Common myeloid progenitor, CD34-positive (primary cell): ENCODE results near the gene C8A.

ENCODE experiments used
- CTCF ChIA-PET: fragments of 350-600 bp; sonication (Branson Sonifier 250); formaldehyde crosslinking; loops from one replicate; lab custom pipeline; 2021; ENCODE audit warnings: antibody characterized with exemption; lab: Charles Lee
- POLR2A ChIA-PET: fragments of 350-600 bp; sonication (Branson Sonifier 250); formaldehyde crosslinking; loops from one replicate; lab custom pipeline; 2021; ENCODE audit warnings: antibody characterized with exemption; lab: Charles Lee
- DNase-seq, 3 donors: peaks; one replicate each; pipeline versions ENCODE4 v3.0.0 to v3.0.0-alpha.2; 2013
- H3K27ac ChIP-seq, 2 experiments: 1 replicate in 1 of 2; 2 replicates in 1 of 2; pipeline ENCODE4 v1.7.0; 2013; ENCODE audit warnings: inconsistent platforms in 2 of 2, low read length in 2 of 2, mild to moderate bottlenecking in 2 of 2, low read depth in 1 of 2, moderate library complexity in 1 of 2; ENCODE audit not compliant: severe bottlenecking in 2 of 2, insufficient read depth in 1 of 2, poor library complexity in 1 of 2
- H3K27me3 ChIP-seq, 5 experiments: replicated peaks in 2 of 5; 1 replicate in 3 of 5; 2 replicates in 2 of 5; pipeline versions ENCODE4 v1.6.1 to v1.7.0; 2013; ENCODE audit warnings: low read length in 4 of 5, mild to moderate bottlenecking in 2 of 5, moderate library complexity in 2 of 5, inconsistent platforms in 1 of 5; ENCODE audit not compliant: insufficient read depth in 5 of 5, control insufficient read depth in 4 of 5
- H3K36me3 ChIP-seq, 4 experiments: 1 replicate in 2 of 4; 2 replicates in 2 of 4; pipeline versions ENCODE4 v1.6.1 to v1.7.0; 2013; ENCODE audit warnings: low read length in 3 of 4, control low read depth in 1 of 4, mild to moderate bottlenecking in 1 of 4; ENCODE audit not compliant: control insufficient read depth in 4 of 4, insufficient read depth in 4 of 4
- H3K4me1 ChIP-seq, 4 experiments: 1 replicate in 3 of 4; 2 replicates in 1 of 4; pipeline versions ENCODE4 v1.6.1 to v1.7.1; 2013; ENCODE audit warnings: low read length in 3 of 4, mild to moderate bottlenecking in 3 of 4, control low read depth in 1 of 4, inconsistent platforms in 1 of 4, moderate library complexity in 1 of 4; ENCODE audit not compliant: control insufficient read depth in 4 of 4, insufficient read depth in 4 of 4; ENCODE audit errors: control extremely low read depth in 1 of 4
- H3K4me3 ChIP-seq, 7 experiments: 1 replicate in 4 of 7; 2 replicates in 3 of 7; pipeline versions ENCODE4 v1.5.1 to v1.7.0; 2013; ENCODE audit warnings: mild to moderate bottlenecking in 7 of 7, low read length in 6 of 7, moderate library complexity in 6 of 7, inconsistent platforms in 2 of 7, low read depth in 2 of 7, control low read depth in 1 of 7; ENCODE audit not compliant: insufficient read depth in 4 of 7, control insufficient read depth in 1 of 7; ENCODE audit errors: extremely low read depth in 1 of 7
- H3K9me3 ChIP-seq, 5 experiments: 1 replicate in 4 of 5; 2 replicates in 1 of 5; pipeline versions ENCODE4 v1.6.1 to v1.7.1; 2013; ENCODE audit warnings: low read length in 4 of 5, mild to moderate bottlenecking in 2 of 5, inconsistent platforms in 1 of 5, low read depth in 1 of 5, moderate library complexity in 1 of 5; ENCODE audit not compliant: control insufficient read depth in 4 of 5, insufficient read depth in 2 of 5; ENCODE audit errors: control extremely low read depth in 1 of 5
- WGBS: methylation state at CpG from one replicate; pipeline ENCODE4 v1.1.5; 2013; ENCODE audit not compliant: insufficient coverage; 5-methylcytosine and 5-hydroxymethylcytosine counted together

C8A gene

GRCh38 chr1:56874689-56875088 lies 20.1 kb downstream of the C8A start:
- ChIA-PET POLR2A (no interaction called here), CTCF (no interaction called here)
- H3K4me3 ChIP-seq: no peak overlapping the region
- H3K9me3 ChIP-seq: peaks cover 0 to 2% (median 0%) of the 10 kb centered on the region in 5 experiments
- no peaks in the 10 kb centered on the region for H3K4me1 ChIP-seq
- no peaks in the 10 kb centered on the region for H3K36me3 ChIP-seq
- H3K27ac ChIP-seq: no peak overlapping the region
- 100% methylated on average over 3 of the region's 4 CpGs for WGBS
- H3K27me3 ChIP-seq: peaks cover 0 to 1% (median 0%) of the 10 kb centered on the region in 5 experiments
- DNase-seq: no peak

- Histone ChIP-seq H3K27me3 (no peaks in the 10 kb centered on the region), H3K9me3 (peaks cover 0 to 2% (median 0%) of the 10 kb centered on the region in 5 experiments), H3K27ac (no peak overlapping the region), H3K36me3 (no peaks in the 10 kb centered on the region), H3K4me3 (no peak overlapping the region), H3K4me1 (no peaks in the 10 kb centered on the region)
- POLR2A ChIA-PET: no interaction called here
- DNase-seq: no peak
- WGBS: no CpG with 5 or more reads among the region's 3 CpGs
- CTCF ChIA-PET: no interaction called here
Measured at GRCh38 chr1:56877973-56878372, 23.4 kb downstream of the C8A start.

- Histone ChIP-seq H3K36me3 (no peaks in the 10 kb centered on the region), H3K9me3 (peaks cover 0 to 2% (median 0%) of the 10 kb centered on the region in 5 experiments), H3K4me3 (no peak overlapping the region), H3K27me3 (no peaks in the 10 kb centered on the region), H3K4me1 (no peaks in the 10 kb centered on the region), H3K27ac (no peak overlapping the region)
- no peak for DNase-seq
- ChIA-PET POLR2A (no interaction called here), CTCF (no interaction called here)
- WGBS: 70% methylated on average over 1 of the region's 1 CpG
Measured at GRCh38 chr1:56880774-56881173, 26.2 kb downstream of the C8A start.

GRCh38 chr1:56881417-56881816 lies 26.8 kb downstream of the C8A start:
- 100% methylated on average over 5 of the region's 6 CpGs for WGBS
- Histone ChIP-seq H3K4me1 (no peaks in the 10 kb centered on the region), H3K9me3 (peaks cover 0 to 2% (median 0%) of the 10 kb centered on the region in 5 experiments), H3K36me3 (no peaks in the 10 kb centered on the region), H3K27me3 (no peaks in the 10 kb centered on the region), H3K27ac (no peak overlapping the region), H3K4me3 (no peak overlapping the region)
- POLR2A ChIA-PET: no interaction called here
- CTCF ChIA-PET: no interaction called here
- DNase-seq: no peak

GRCh38 chr1:56890229-56890628 lies 35.6 kb downstream of the C8A start:
- no peaks in the 10 kb centered on the region for H3K27me3 ChIP-seq
- DNase-seq: no peak
- no peaks in the 10 kb centered on the region for H3K36me3 ChIP-seq
- ChIA-PET POLR2A (no interaction called here), CTCF (no interaction called here)
- no peaks in the 10 kb centered on the region for H3K4me1 ChIP-seq
- H3K27ac ChIP-seq: no peak overlapping the region
- WGBS: 96% methylated on average over 3 of the region's 3 CpGs
- H3K9me3 ChIP-seq: no peaks in the 10 kb centered on the region
- no peak overlapping the region for H3K4me3 ChIP-seq

GRCh38 chr1:56894014-56894413 lies 39.4 kb downstream of the C8A start:
- no peak overlapping the region for H3K4me3 ChIP-seq
- no peaks in the 10 kb centered on the region for H3K27me3 ChIP-seq
- no peaks in the 10 kb centered on the region for H3K4me1 ChIP-seq
- CTCF ChIA-PET: no interaction called here
- no peaks in the 10 kb centered on the region for H3K36me3 ChIP-seq
- no peaks in the 10 kb centered on the region for H3K9me3 ChIP-seq
- POLR2A ChIA-PET: no interaction called here
- no peak overlapping the region for H3K27ac ChIP-seq
- no peak for DNase-seq

GRCh38 chr1:56897150-56898004 lies 42.8 kb downstream of the C8A start:
- H3K36me3 ChIP-seq: no peaks in the 10 kb centered on the region
- no peak for DNase-seq
- ChIA-PET POLR2A (no interaction called here), CTCF (no interaction called here)
- H3K27ac ChIP-seq: no peak overlapping the region
- H3K4me3 ChIP-seq: no peak overlapping the region
- H3K9me3 ChIP-seq: no peaks in the 10 kb centered on the region
- H3K27me3 ChIP-seq: peaks cover 0 to 4% (median 0%) of the 10 kb centered on the region in 5 experiments
- H3K4me1 ChIP-seq: no peaks in the 10 kb centered on the region
- 81% methylated on average over 4 of the region's 6 CpGs for WGBS
